K562 (cell line): Measurements from ENCODE around the gene MYL12A. TPM values are rescaled to one million over a fixed set of nuclear protein-coding genes. Genes with fewer than 3 reads are reported as not detected.
A peak's percentile ranks its signal among the peaks of the same experiment; 100 is the strongest.

Experiments
- ARNT ChIP-seq, 2 experiments: fragments of 450-650 bp; IDR thresholded peaks; 2 replicates each; pipeline ENCODE4 v1.6.1; 2016; ENCODE audit warnings: mild to moderate bottlenecking in 1 of 2
- BCL6 ChIP-seq: fragments of 250-450 bp; sonication (Bioruptor Pico); IDR thresholded peaks from 2 replicates; pipeline ENCODE4 v1.4.0; 2020
- CSDE1 ChIP-seq, 2 experiments: fragments of 450-650 bp; IDR thresholded peaks; 2 replicates each; pipeline ENCODE4 v1.6.1; 2016; ENCODE audit warnings: mild to moderate bottlenecking in 1 of 2
- KAT8 ChIP-seq: fragments of 450-650 bp; IDR thresholded peaks from 2 replicates; pipeline ENCODE4 v1.6.1; 2016; ENCODE audit warnings: low read depth, mild to moderate bottlenecking
- MYC ChIP-seq, 2 experiments: fragments of 250-450 bp in 1 of 2; sonication (Bioruptor Pico) in 1 of 2; IDR thresholded peaks; 2 replicates each; pipeline versions ENCODE4 v1.5.1 to v1.6.1; 2012 to 2021; ENCODE audit warnings: low read depth in 2 of 2, borderline replicate concordance in 1 of 2, improper control_type of control experiment in 1 of 2, low read length in 1 of 2, mild to moderate bottlenecking in 1 of 2, moderate library complexity in 1 of 2
- NCOA2 ChIP-seq, 2 experiments: fragments of 450-650 bp; IDR thresholded peaks; 2 replicates each; pipeline ENCODE4 v1.6.1; 2018; ENCODE audit warnings: mild to moderate bottlenecking in 2 of 2, moderate library complexity in 1 of 2; ENCODE audit not compliant: partially characterized antibody in 2 of 2
- NFIC ChIP-seq: fragments of 450-650 bp; IDR thresholded peaks from 2 replicates; pipeline ENCODE4 v1.6.1; 2017; ENCODE audit warnings: mild to moderate bottlenecking, inconsistent platforms
- RAD21 ChIP-seq, 2 experiments: fragments of 250-450 bp in 1 of 2; fragments of 450-650 bp in 1 of 2; sonication (Bioruptor Pico) in 1 of 2; formaldehyde crosslinking in 1 of 2; IDR thresholded peaks in 1 of 2; conservative IDR thresholded peaks in 1 of 2; 2 replicates each; pipeline versions ENCODE4 v1.4.0 to v1.8.0; 2020 to 2022; ENCODE audit warnings: mild to moderate bottlenecking in 2 of 2, moderate library complexity in 1 of 2
- RBFOX2 ChIP-seq: fragments of 200-400 bp; formaldehyde crosslinking; IDR thresholded peaks from 2 replicates; pipeline ENCODE4 v1.6.1; 2017; ENCODE audit warnings: low read depth, mild to moderate bottlenecking, low read length, moderate library complexity
- U2AF2 ChIP-seq: fragments of 200-400 bp; formaldehyde crosslinking; optimal IDR thresholded peaks from 2 replicates; pipeline ENCODE3; 2017; ENCODE audit warnings: low read depth, mild to moderate bottlenecking, low read length
- ZNF134 ChIP-seq: fragments of 250-450 bp; sonication (Bioruptor Pico); conservative IDR thresholded peaks from 2 replicates; pipeline ENCODE4 v1.4.0; 2020
- ZNF384 ChIP-seq: IDR thresholded peaks from 2 replicates; pipeline ENCODE4 v1.6.1; 2012; ENCODE audit warnings: low read depth, low read length, improper control_type of control experiment
- polyA plus RNA-seq, 8 experiments: library from polyadenylated mRNA; depleted of rRNA in 4 of 8; stranded (reverse) in 5 of 8; unstranded in 3 of 8; fragments of >200 nt; fragmentation: Nextera tagmentation in 2 of 8; fragmentation: Illumina TruSeq in 1 of 8; extraction: Ambion mirVana in 2 of 8; extraction: Trizol in 1 of 8; gene quantifications; 2 replicates each; pipeline versions ENCODE4 v1.2.1 to v1.2.3, GENCODE V29; 2011 to 2014; ENCODE audit warnings: inconsistent platforms in 1 of 8, missing spikeins in 1 of 8
- total RNA-seq, 7 experiments: library from RNA; depleted of rRNA in 6 of 7; stranded (reverse); fragments of >200 nt in 6 of 7; fragmentation: Illumina TruSeq in 2 of 7; extraction: Trizol in 2 of 7; gene quantifications; 2 replicates each; pipeline versions ENCODE4 v1.2.1 to v1.2.3, GENCODE V29; 2011 to 2021; ENCODE audit warnings: low replicate concordance in 1 of 7
- TF ChIP-seq, protein P1 (sequence below): fragments of 450-650 bp; IDR thresholded peaks from 2 replicates; pipeline ENCODE4 v1.6.1; 2016; ENCODE audit warnings: low read depth, mild to moderate bottlenecking, moderate library complexity
- TF ChIP-seq, protein P2 (sequence below): sonication (generic); formaldehyde crosslinking; IDR thresholded peaks from 2 replicates; pipeline ENCODE4 v1.8.0; 2022; ENCODE audit warnings: missing genetic modification reagents, mild to moderate bottlenecking, borderline replicate concordance
- TF ChIP-seq, protein P3 (sequence below), 2 experiments: fragments of 150-350 bp in 1 of 2; IDR thresholded peaks; 2 replicates each; pipeline ENCODE4 v1.6.1; 2012 to 2016; ENCODE audit warnings: low read depth in 2 of 2, low read length in 2 of 2, mild to moderate bottlenecking in 1 of 2, moderate library complexity in 1 of 2
- TF ChIP-seq, protein P4 (sequence below): fragments of 250-450 bp; sonication (Bioruptor Pico); IDR thresholded peaks from 2 replicates; pipeline ENCODE4 v1.8.0; 2022; ENCODE audit warnings: inconsistent platforms, mild to moderate bottlenecking, moderate library complexity, borderline replicate concordance
- TF ChIP-seq, protein P5 (sequence below): sonication (generic); formaldehyde crosslinking; IDR thresholded peaks from 2 replicates; pipeline ENCODE4 v1.8.1; 2023; ENCODE audit warnings: mild to moderate bottlenecking, missing genetic modification reagents

The MYL12A gene
- total and polyA plus RNA-seq, 9 of the 15 experiments (the other 6 are each of a cell fraction or from before 2014, with no cell fraction given): 308 to 1,031 (median 559) TPM

DNA sequence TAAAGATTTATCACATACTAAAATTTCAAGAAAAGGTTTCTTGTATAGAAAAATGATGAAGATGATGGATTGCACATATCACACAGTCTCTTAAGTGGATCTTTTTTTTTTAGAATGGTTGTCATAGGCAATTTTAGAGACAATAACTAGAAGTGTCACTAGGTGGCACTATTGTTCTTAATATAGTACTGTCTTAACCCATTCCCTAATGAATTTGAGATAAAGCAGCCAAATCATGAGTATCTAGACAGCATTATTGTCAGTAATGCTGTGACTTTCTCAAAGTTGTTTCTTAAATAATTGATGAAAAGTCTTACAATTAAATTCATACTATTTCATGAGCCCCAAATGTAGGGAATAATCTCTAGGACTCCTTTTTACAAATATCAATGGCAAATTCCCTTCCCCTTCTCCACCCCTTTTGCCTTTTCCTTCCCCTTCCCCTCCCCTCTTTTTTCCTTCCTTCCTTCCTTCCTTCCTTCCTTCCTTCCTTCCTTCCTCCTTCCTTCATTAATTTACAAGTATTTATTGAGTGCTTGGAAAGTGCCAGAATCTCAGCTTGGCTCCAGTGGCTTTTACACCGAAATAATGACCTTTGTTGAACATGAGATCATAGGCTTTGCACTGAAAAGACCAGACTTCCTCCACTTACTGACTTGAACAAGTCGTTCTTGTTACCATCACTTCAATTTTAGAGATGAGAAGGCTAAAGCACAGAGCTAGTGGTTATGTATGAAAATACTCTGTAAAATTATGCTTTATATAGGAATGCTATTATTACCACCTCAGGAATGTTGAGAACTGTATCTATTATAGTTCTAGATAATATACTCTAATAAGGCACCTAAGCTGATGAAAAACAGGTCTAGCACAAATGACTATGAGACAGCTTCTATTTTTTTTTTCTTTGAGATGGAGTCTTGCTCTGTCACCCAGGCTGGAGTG, 34.1 kb downstream of the MYL12A start (continued):
- TF ChIP-seq ZNF134 (CRISPR knock-in tag): no peak
- TF ChIP-seq CSDE1 (IDR thresholded peaks at IDR 0.05): no peak
- no peak for TF ChIP-seq BCL6 (CRISPR knock-in tag)
- TF ChIP-seq ZNF384: peak; percentile 92
- TF ChIP-seq, protein P1, sequence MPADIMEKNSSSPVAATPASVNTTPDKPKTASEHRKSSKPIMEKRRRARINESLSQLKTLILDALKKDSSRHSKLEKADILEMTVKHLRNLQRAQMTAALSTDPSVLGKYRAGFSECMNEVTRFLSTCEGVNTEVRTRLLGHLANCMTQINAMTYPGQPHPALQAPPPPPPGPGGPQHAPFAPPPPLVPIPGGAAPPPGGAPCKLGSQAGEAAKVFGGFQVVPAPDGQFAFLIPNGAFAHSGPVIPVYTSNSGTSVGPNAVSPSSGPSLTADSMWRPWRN: no peak
- TF ChIP-seq, protein P2, sequence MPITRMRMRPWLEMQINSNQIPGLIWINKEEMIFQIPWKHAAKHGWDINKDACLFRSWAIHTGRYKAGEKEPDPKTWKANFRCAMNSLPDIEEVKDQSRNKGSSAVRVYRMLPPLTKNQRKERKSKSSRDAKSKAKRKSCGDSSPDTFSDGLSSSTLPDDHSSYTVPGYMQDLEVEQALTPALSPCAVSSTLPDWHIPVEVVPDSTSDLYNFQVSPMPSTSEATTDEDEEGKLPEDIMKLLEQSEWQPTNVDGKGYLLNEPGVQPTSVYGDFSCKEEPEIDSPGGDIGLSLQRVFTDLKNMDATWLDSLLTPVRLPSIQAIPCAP (CRISPR knock-in tag): no peak
- peak; percentile 99 for TF ChIP-seq RAD21 (CRISPR knock-in tag; conservative IDR thresholded peaks at IDR 0.05 in 1 of 2, IDR thresholded peaks at IDR 0.05 in 1 of 2)
- TF ChIP-seq, protein P3, sequence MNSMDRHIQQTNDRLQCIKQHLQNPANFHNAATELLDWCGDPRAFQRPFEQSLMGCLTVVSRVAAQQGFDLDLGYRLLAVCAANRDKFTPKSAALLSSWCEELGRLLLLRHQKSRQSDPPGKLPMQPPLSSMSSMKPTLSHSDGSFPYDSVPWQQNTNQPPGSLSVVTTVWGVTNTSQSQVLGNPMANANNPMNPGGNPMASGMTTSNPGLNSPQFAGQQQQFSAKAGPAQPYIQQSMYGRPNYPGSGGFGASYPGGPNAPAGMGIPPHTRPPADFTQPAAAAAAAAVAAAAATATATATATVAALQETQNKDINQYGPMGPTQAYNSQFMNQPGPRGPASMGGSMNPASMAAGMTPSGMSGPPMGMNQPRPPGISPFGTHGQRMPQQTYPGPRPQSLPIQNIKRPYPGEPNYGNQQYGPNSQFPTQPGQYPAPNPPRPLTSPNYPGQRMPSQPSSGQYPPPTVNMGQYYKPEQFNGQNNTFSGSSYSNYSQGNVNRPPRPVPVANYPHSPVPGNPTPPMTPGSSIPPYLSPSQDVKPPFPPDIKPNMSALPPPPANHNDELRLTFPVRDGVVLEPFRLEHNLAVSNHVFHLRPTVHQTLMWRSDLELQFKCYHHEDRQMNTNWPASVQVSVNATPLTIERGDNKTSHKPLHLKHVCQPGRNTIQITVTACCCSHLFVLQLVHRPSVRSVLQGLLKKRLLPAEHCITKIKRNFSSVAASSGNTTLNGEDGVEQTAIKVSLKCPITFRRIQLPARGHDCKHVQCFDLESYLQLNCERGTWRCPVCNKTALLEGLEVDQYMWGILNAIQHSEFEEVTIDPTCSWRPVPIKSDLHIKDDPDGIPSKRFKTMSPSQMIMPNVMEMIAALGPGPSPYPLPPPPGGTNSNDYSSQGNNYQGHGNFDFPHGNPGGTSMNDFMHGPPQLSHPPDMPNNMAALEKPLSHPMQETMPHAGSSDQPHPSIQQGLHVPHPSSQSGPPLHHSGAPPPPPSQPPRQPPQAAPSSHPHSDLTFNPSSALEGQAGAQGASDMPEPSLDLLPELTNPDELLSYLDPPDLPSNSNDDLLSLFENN (IDR thresholded peaks at IDR 0.05; ENCODE audit: low read depth in 2 of 2, low read length in 2 of 2): no peak
- TF ChIP-seq NCOA2 (IDR thresholded peaks at IDR 0.05; ENCODE audit: partially characterized antibody in 2 of 2): peak; percentile 37 to 41
- TF ChIP-seq, protein P4, sequence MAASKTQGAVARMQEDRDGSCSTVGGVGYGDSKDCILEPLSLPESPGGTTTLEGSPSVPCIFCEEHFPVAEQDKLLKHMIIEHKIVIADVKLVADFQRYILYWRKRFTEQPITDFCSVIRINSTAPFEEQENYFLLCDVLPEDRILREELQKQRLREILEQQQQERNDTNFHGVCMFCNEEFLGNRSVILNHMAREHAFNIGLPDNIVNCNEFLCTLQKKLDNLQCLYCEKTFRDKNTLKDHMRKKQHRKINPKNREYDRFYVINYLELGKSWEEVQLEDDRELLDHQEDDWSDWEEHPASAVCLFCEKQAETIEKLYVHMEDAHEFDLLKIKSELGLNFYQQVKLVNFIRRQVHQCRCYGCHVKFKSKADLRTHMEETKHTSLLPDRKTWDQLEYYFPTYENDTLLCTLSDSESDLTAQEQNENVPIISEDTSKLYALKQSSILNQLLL (CRISPR knock-in tag): no peak
- TF ChIP-seq MYC (IDR thresholded peaks at IDR 0.05; ENCODE audit: low read depth, low read length): no peak
- no peak for TF ChIP-seq MYC (CRISPR knock-in tag; IDR thresholded peaks at IDR 0.05; ENCODE audit: borderline replicate concordance, low read depth)
- no peak for TF ChIP-seq KAT8
- TF ChIP-seq, protein P5, sequence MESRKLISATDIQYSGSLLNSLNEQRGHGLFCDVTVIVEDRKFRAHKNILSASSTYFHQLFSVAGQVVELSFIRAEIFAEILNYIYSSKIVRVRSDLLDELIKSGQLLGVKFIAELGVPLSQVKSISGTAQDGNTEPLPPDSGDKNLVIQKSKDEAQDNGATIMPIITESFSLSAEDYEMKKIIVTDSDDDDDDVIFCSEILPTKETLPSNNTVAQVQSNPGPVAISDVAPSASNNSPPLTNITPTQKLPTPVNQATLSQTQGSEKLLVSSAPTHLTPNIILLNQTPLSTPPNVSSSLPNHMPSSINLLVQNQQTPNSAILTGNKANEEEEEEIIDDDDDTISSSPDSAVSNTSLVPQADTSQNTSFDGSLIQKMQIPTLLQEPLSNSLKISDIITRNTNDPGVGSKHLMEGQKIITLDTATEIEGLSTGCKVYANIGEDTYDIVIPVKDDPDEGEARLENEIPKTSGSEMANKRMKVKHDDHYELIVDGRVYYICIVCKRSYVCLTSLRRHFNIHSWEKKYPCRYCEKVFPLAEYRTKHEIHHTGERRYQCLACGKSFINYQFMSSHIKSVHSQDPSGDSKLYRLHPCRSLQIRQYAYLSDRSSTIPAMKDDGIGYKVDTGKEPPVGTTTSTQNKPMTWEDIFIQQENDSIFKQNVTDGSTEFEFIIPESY (CRISPR knock-in tag): no peak
- no peak for TF ChIP-seq NFIC
- no peak for TF ChIP-seq U2AF2
- TF ChIP-seq RBFOX2: no peak
- peak in 1 of 2 experiments; percentile 59; a peak in 2 of 4 replicates for TF ChIP-seq ARNT (IDR thresholded peaks at IDR 0.05)
